Smooth muscle cell (in vitro differentiated cells): ENCODE measurements around the gene WNT7B. TPM values are rescaled to one million over a fixed set of nuclear protein-coding genes. Genes with fewer than 3 reads are reported as not detected.

Experiments used
- DNase-seq: peaks from one replicate; lab custom pipeline; 2025; ENCODE audit not compliant: unreplicated experiment; lab: John Stamatoyannopoulos, UW
- H2AFZ ChIP-seq: fragments of 200-600 bp; sonication (generic); 2 replicates; pipeline ENCODE4 v1.6.0; 2016; ENCODE audit warnings: antibody characterized with exemption, low read depth, mild to moderate bottlenecking
- H3F3A ChIP-seq: fragments of 200-600 bp; sonication (generic); 2 replicates; pipeline ENCODE4 v1.6.0; 2017; ENCODE audit warnings: antibody characterized with exemption, low read depth
- H3K27ac ChIP-seq: fragments of 200-600 bp; sonication (generic); 2 replicates; pipeline ENCODE4 v1.5.1; 2016; ENCODE audit warnings: low read depth, mild to moderate bottlenecking
- H3K27me3 ChIP-seq: fragments of 200-600 bp; sonication (generic); 2 replicates; pipeline ENCODE4 v1.6.1; 2016; ENCODE audit warnings: low read depth, mild to moderate bottlenecking
- H3K36me3 ChIP-seq: fragments of 200-600 bp; sonication (generic); 2 replicates; pipeline ENCODE4 v1.5.1; 2016; ENCODE audit warnings: low read depth
- H3K4me1 ChIP-seq: fragments of 200-600 bp; sonication (generic); 2 replicates; pipeline ENCODE4 v1.5.1; 2016; ENCODE audit warnings: low read depth
- H3K4me2 ChIP-seq: fragments of 200-600 bp; sonication (generic); 2 replicates; pipeline ENCODE4 v1.6.0; 2016; ENCODE audit warnings: mild to moderate bottlenecking
- H3K4me3 ChIP-seq: fragments of 200-600 bp; sonication (generic); 2 replicates; pipeline ENCODE4 v1.5.1; 2016; ENCODE audit warnings: mild to moderate bottlenecking
- H3K79me2 ChIP-seq: fragments of 200-600 bp; sonication (generic); 2 replicates; pipeline ENCODE4 v1.6.0; 2016; ENCODE audit warnings: low read depth, mild to moderate bottlenecking
- H3K9ac ChIP-seq: fragments of 200-600 bp; sonication (generic); 2 replicates; pipeline ENCODE4 v1.6.0; 2016; ENCODE audit warnings: low read depth
- H3K9me3 ChIP-seq: fragments of 200-600 bp; sonication (generic); replicated peaks from 2 replicates; pipeline ENCODE4 v1.5.1; 2016; ENCODE audit warnings: low read depth
- H4K20me1 ChIP-seq: fragments of 200-600 bp; sonication (generic); 2 replicates; pipeline ENCODE4 v1.6.0; 2016; ENCODE audit warnings: low read depth
- CTCF ChIP-seq: fragments of 200-600 bp; sonication (generic); IDR thresholded peaks from 2 replicates; pipeline ENCODE4 v1.5.1; 2017; ENCODE audit warnings: borderline replicate concordance, mild to moderate bottlenecking, antibody characterized with exemption; ENCODE audit not compliant: insufficient read depth, poor library complexity, severe bottlenecking
- WGBS: methylation state at CpG from one replicate; pipeline ENCODE4 v1.1.7; 2016; ENCODE audit warnings: low lambda C conversion rate; 5-methylcytosine and 5-hydroxymethylcytosine counted together
- polyA plus RNA-seq: library from polyadenylated mRNA; unstranded; fragments of >200 nt; fragmentation: Nextera tagmentation; extraction: Ambion mirVana; gene quantifications from 2 replicates; pipeline ENCODE4 v1.2.1, GENCODE V29; 2016
- total RNA-seq: library from RNA; depleted of rRNA; stranded (reverse); fragments of >200 nt; gene quantifications from 2 replicates; pipeline ENCODE4 v1.2.3, GENCODE V29; 2014

WNT7B gene
- total and polyA plus RNA-seq, 2 experiments from 2014 or later, result 0.69 to 1.6 TPM

- Histone ChIP-seq H3K4me2 (peak overlapping the region; percentile 73), H3K4me1 (peaks cover 8% of the 10 kb centered on the region), H3K36me3 (no peaks in the 10 kb centered on the region), H3K79me2 (no peaks in the 10 kb centered on the region), H3K9me3 (no peaks in the 10 kb centered on the region), H3K27ac (no peak overlapping the region), H3K9ac (no peak overlapping the region), H3K27me3 (no peaks in the 10 kb centered on the region), H2AFZ (no peak overlapping the region), H3F3A (no peaks in the 10 kb centered on the region), H3K4me3 (no peak overlapping the region), H4K20me1 (no peaks in the 10 kb centered on the region)
- WGBS, result 43% methylated on average over 6 of the region's 6 CpGs
- no peak for DNase-seq
- TF ChIP-seq CTCF, result no peak
Measured at GRCh38 chr22:45932071-45932470, 44.9 kb downstream of the WNT7B start.

- no peak overlapping the region for H2AFZ ChIP-seq
- DNase-seq, result no peak
- H3K79me2 ChIP-seq, result no peaks in the 10 kb centered on the region
- no peak overlapping the region for H3K4me3 ChIP-seq
- no peaks in the 10 kb centered on the region for H3K9me3 ChIP-seq
- no peaks in the 10 kb centered on the region for H4K20me1 ChIP-seq
- 94% methylated on average over 38 of the region's 38 CpGs for WGBS
- no peak overlapping the region for H3K4me2 ChIP-seq
- TF ChIP-seq CTCF, result no peak
- peaks cover 8% of the 10 kb centered on the region for H3K4me1 ChIP-seq
- no peaks in the 10 kb centered on the region for H3F3A ChIP-seq
- no peaks in the 10 kb centered on the region for H3K27me3 ChIP-seq
- no peak overlapping the region for H3K9ac ChIP-seq
- H3K27ac ChIP-seq, result no peak overlapping the region
- H3K36me3 ChIP-seq, result no peaks in the 10 kb centered on the region
Measured at GRCh38 chr22:45931042-45931441, 45.9 kb downstream of the WNT7B start.

- no peaks in the 10 kb centered on the region for H4K20me1 ChIP-seq
- TF ChIP-seq CTCF, result no peak
- H3K27ac ChIP-seq, result no peak overlapping the region
- H3K36me3 ChIP-seq, result no peaks in the 10 kb centered on the region
- no peaks in the 10 kb centered on the region for H3K79me2 ChIP-seq
- no peaks in the 10 kb centered on the region for H3K27me3 ChIP-seq
- H3K4me2 ChIP-seq, result no peak overlapping the region
- no peak overlapping the region for H3K4me3 ChIP-seq
- no peak overlapping the region for H3K9ac ChIP-seq
- H3K4me1 ChIP-seq, result peaks cover 6% of the 10 kb centered on the region
- no peaks in the 10 kb centered on the region for H3F3A ChIP-seq
- 85% methylated on average over 14 of the region's 14 CpGs for WGBS
- no peaks in the 10 kb centered on the region for H3K9me3 ChIP-seq
- no peak overlapping the region for H2AFZ ChIP-seq
- no peak for DNase-seq
Measured at GRCh38 chr22:45930324-45930723, 46.6 kb downstream of the WNT7B start.

- no peaks in the 10 kb centered on the region for H3K4me1 ChIP-seq
- H3K79me2 ChIP-seq, result no peaks in the 10 kb centered on the region
- no peak for DNase-seq
- H2AFZ ChIP-seq, result no peak overlapping the region
- no peaks in the 10 kb centered on the region for H3K27me3 ChIP-seq
- no peaks in the 10 kb centered on the region for H4K20me1 ChIP-seq
- H3K9me3 ChIP-seq, result no peaks in the 10 kb centered on the region
- no peaks in the 10 kb centered on the region for H3K36me3 ChIP-seq
- no peak for TF ChIP-seq CTCF
- no peak overlapping the region for H3K27ac ChIP-seq
- H3K9ac ChIP-seq, result no peak overlapping the region
- H3K4me2 ChIP-seq, result no peak overlapping the region
- WGBS, result 86% methylated on average over 4 of the region's 4 CpGs
- no peaks in the 10 kb centered on the region for H3F3A ChIP-seq
- no peak overlapping the region for H3K4me3 ChIP-seq
Measured at GRCh38 chr22:45929649-45930048, 47.3 kb downstream of the WNT7B start.
